MM.1S (cell line): ENCODE results near the gene DIPK1C.
A peak's percentile ranks its signal among the peaks of the same experiment; 100 is the strongest.

ENCODE experiments used
- DNase-seq: peaks from one replicate; pipeline ENCODE4 v3.0.0-alpha.2; 2015
- H2AFZ ChIP-seq: fragments of 300-600 bp; sonication (generic); 2 replicates; pipeline ENCODE4 v1.6.0; 2016; ENCODE audit warnings: antibody characterized with exemption, low read length
- H3F3A ChIP-seq: fragments of 300-600 bp; sonication (generic); 2 replicates; pipeline ENCODE4 v1.6.1; 2016; ENCODE audit warnings: mild to moderate bottlenecking, antibody characterized with exemption, low read length, moderate library complexity, mixed read lengths; ENCODE audit not compliant: insufficient read depth
- H3K27ac ChIP-seq: fragments of 300-600 bp; sonication (generic); 2 replicates; pipeline ENCODE4 v1.5.1; 2016; ENCODE audit warnings: mild to moderate bottlenecking, low read length
- H3K27me3 ChIP-seq: fragments of 300-600 bp; sonication (generic); replicated peaks from 2 replicates; pipeline ENCODE4 v1.6.0; 2016; ENCODE audit warnings: low read length; ENCODE audit not compliant: insufficient read depth
- H3K36me3 ChIP-seq: fragments of 300-600 bp; sonication (generic); replicated peaks from 2 replicates; pipeline ENCODE4 v1.6.1; 2016; ENCODE audit warnings: mild to moderate bottlenecking, low read length, mixed read lengths; ENCODE audit not compliant: insufficient read depth
- H3K4me1 ChIP-seq: fragments of 300-600 bp; sonication (generic); 2 replicates; pipeline ENCODE4 v1.6.1; 2016; ENCODE audit warnings: low read length, mixed read lengths
- H3K4me2 ChIP-seq: fragments of 300-600 bp; sonication (generic); 2 replicates; pipeline ENCODE4 v1.6.0; 2016; ENCODE audit warnings: low read depth, low read length
- H3K4me3 ChIP-seq: fragments of 300-600 bp; sonication (generic); 2 replicates; pipeline ENCODE4 v1.5.1; 2016; ENCODE audit warnings: low read length, mixed read lengths
- H3K79me2 ChIP-seq: fragments of 300-600 bp; sonication (generic); 2 replicates; pipeline ENCODE4 v1.6.1; 2016; ENCODE audit warnings: mixed run types, low read length, mixed read lengths
- H3K9ac ChIP-seq: fragments of 300-600 bp; sonication (generic); 2 replicates; pipeline ENCODE4 v1.6.1; 2016; ENCODE audit warnings: low read length, mixed read lengths
- H3K9me2 ChIP-seq: fragments of 300-600 bp; sonication (generic); replicated peaks from 2 replicates; pipeline ENCODE4 v1.6.1; 2016; ENCODE audit warnings: mild to moderate bottlenecking, low read length, mixed read lengths; ENCODE audit not compliant: insufficient read depth
- H3K9me3 ChIP-seq: fragments of 300-600 bp; sonication (generic); replicated peaks from 2 replicates; pipeline ENCODE4 v1.6.1; 2016; ENCODE audit warnings: mild to moderate bottlenecking, low read length, mixed read lengths; ENCODE audit not compliant: insufficient read depth
- H4K20me1 ChIP-seq: fragments of 300-600 bp; sonication (generic); 2 replicates; pipeline ENCODE4 v1.6.1; 2016; ENCODE audit warnings: mild to moderate bottlenecking, low read length, moderate library complexity, mixed read lengths; ENCODE audit not compliant: insufficient read depth
- CTCF ChIP-seq: fragments of 300-600 bp; sonication (generic); IDR thresholded peaks from 2 replicates; pipeline ENCODE4 v1.5.1; 2016; ENCODE audit warnings: antibody characterized with exemption, low read length, mixed read lengths
- EZH2 ChIP-seq: fragments of 300-600 bp; sonication (generic); optimal IDR thresholded peaks from 2 replicates; pipeline ENCODE3; 2017; ENCODE audit warnings: low read depth, mild to moderate bottlenecking, antibody characterized with exemption, low read length, mixed read lengths
- EZH2phosphoT487 ChIP-seq: fragments of 300-600 bp; sonication (generic); IDR thresholded peaks from 2 replicates; pipeline ENCODE4 v1.6.1; 2018; ENCODE audit warnings: antibody characterized with exemption, low read length

DIPK1C gene

GRCh38 chr18:74497324-74497676 is 40.2 kb upstream of the DIPK1C start:
- Histone ChIP-seq H2AFZ (no peak overlapping the region), H3K36me3 (no peaks in the 10 kb centered on the region), H3K79me2 (peaks cover 53% of the 10 kb centered on the region), H3K4me3 (peak overlapping the region; percentile 97), H3K9ac (peak overlapping the region; percentile 97; the same call in 1 of the 2 replicates), H3F3A (peaks cover 46% of the 10 kb centered on the region), H3K9me3 (no peaks in the 10 kb centered on the region), H3K4me1 (peaks cover 21% of the 10 kb centered on the region), H3K27ac (peak overlapping the region; percentile 61; the same call in 1 of the 2 replicates), H3K9me2 (no peaks in the 10 kb centered on the region), H3K4me2 (peak overlapping the region; percentile 97), H3K27me3 (no peaks in the 10 kb centered on the region), H4K20me1 (no peaks in the 10 kb centered on the region)
- TF ChIP-seq CTCF = no peak
- TF ChIP-seq EZH2phosphoT487 = no peak
- no peak for TF ChIP-seq EZH2
- DNase-seq = no peak

- peak overlapping the region; percentile 73 for H2AFZ ChIP-seq
- DNase-seq = peak; percentile 63
These were observed 39.6 kb upstream of the DIPK1C start for GRCh38 chr18:74496508-74497323.

GRCh38 chr18:74495581-74496507 is 38.7 kb upstream of the DIPK1C start, which contains the start of gene CNDP2:
CNDP2 (plus strand) TSS chr18:74496363; CDS start chr18:74499974, 3,611 bp downstream.
- H2AFZ ChIP-seq = peak within 1 kb of the TSS; percentile 95
- H3K4me1 ChIP-seq = peaks cover 21% of the 10 kb centered on the region
- H4K20me1 ChIP-seq = no peaks in the 10 kb centered on the region
- H3K9ac ChIP-seq = peak within 1 kb of the TSS; percentile 97
- peaks cover 38% of the 10 kb centered on the region for H3K79me2 ChIP-seq
- H3K9me2 ChIP-seq = no peaks in the 10 kb centered on the region
- no peaks in the 10 kb centered on the region for H3K27me3 ChIP-seq
- peak; percentile 98 for DNase-seq
- H3K9me3 ChIP-seq = no peaks in the 10 kb centered on the region
- H3F3A ChIP-seq = peaks cover 38% of the 10 kb centered on the region
- peak within 1 kb of the TSS; percentile 97 for H3K4me2 ChIP-seq
- H3K27ac ChIP-seq = peak within 1 kb of the TSS; percentile 61; the same call in 1 of the 2 replicates
- no peaks in the 10 kb centered on the region for H3K36me3 ChIP-seq
- TF ChIP-seq EZH2phosphoT487 (no peak), EZH2 (no peak), CTCF (no peak)
- peak within 1 kb of the TSS; percentile 97 for H3K4me3 ChIP-seq

More at GRCh38 chr18:74496508-74497323, 39.6 kb upstream of the DIPK1C start:
- Histone ChIP-seq H3K4me3 (peak overlapping the region; percentile 97), H3K9ac (peak overlapping the region; percentile 97), H3K36me3 (no peaks in the 10 kb centered on the region), H3K9me2 (no peaks in the 10 kb centered on the region), H3K4me1 (peaks cover 21% of the 10 kb centered on the region), H3K27me3 (no peaks in the 10 kb centered on the region), H3K4me2 (peak overlapping the region; percentile 97), H3K79me2 (peaks cover 47% of the 10 kb centered on the region), H3F3A (peaks cover 46% of the 10 kb centered on the region), H3K9me3 (no peaks in the 10 kb centered on the region), H3K27ac (peak overlapping the region; percentile 61; the same call in 1 of the 2 replicates), H4K20me1 (no peaks in the 10 kb centered on the region)
- TF ChIP-seq EZH2phosphoT487 (no peak), CTCF (peak; percentile 29)
